ENCODE results near the gene CACNA2D4. TPM values are rescaled to one million over a fixed set of nuclear protein-coding genes. Genes with fewer than 3 reads are reported as not detected.

The CACNA2D4 gene
- polyA plus RNA-seq, 3 donors = 17.8 to 87.7 (median 22.1) TPM

DNA sequence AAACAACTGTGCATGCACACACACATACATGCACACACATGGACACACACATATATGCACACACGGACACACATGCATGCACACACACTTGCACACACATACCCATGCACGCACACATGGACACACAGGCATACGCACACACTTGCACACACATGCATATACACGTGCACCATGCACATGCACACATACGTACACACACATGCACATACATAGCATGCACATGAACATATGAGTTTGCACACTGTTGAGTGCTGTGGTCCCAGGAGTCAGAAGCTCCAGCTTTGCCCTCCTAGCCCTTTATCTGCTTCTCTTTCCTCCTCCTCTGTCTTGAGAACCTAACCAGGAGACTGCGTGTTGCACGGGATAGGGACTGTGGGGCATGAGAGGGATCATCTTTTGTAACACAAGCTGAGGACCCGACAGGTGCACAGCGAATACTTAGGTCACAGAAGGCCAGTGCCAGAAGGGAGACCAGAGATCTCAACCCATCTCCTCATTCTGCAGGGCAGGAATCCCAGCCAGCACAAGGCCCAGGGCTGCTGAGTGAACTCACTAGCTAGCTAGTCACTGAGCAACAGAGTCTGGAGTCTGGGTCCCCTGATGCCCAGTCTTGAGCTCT lies 101.6 kb downstream of the CACNA2D4 start:
- Histone ChIP-seq H3K27me3 (ENCODE audit: control insufficient read depth in 2 of 2, insufficient read depth in 2 of 2, low read length in 2 of 2) (peaks cover 10 to 29% of the 10 kb centered on the region in 2 donors), H3K4me1 (ENCODE audit: control insufficient read depth in 1 of 2, insufficient read depth in 2 of 2, low read length in 2 of 2) (peaks cover 37 to 50% of the 10 kb centered on the region in 2 donors), H2AFZ (ENCODE audit: insufficient read depth, low read depth, low read length, poor library complexity, severe bottlenecking) (no peak overlapping the region), H3K4me3 (replicated peaks in 1 of 3; ENCODE audit: low read depth in 2 of 3, low read length in 3 of 3) (no peak overlapping the region), H3K79me2 (ENCODE audit: insufficient read depth, low read length) (no peaks in the 10 kb centered on the region), H3K9me3 (replicated peaks in 1 of 2; ENCODE audit: control insufficient read depth in 1 of 2, insufficient read depth in 1 of 2, low read length in 2 of 2) (no peaks in the 10 kb centered on the region), H3K27ac (ENCODE audit: low read depth in 1 of 2, low read length in 2 of 2) (no peak overlapping the region), H4K20me1 (ENCODE audit: insufficient read depth, low read length) (no peaks in the 10 kb centered on the region), H3K4me2 (replicated peaks; ENCODE audit: extremely low read depth, low read length, poor library complexity, severe bottlenecking) (no peak overlapping the region), H3K36me3 (replicated peaks in 1 of 2; ENCODE audit: control insufficient read depth in 1 of 2, insufficient read depth in 2 of 2, low read length in 2 of 2) (no peaks in the 10 kb centered on the region), H3K9ac (ENCODE audit: insufficient read depth, low read length, poor library complexity, severe bottlenecking) (no peak overlapping the region)
- Mint-ChIP-seq H3K27ac (no peak overlapping the region), H3K4me3 (no peak overlapping the region), H3K36me3 (peaks cover 7 to 10% of the 10 kb centered on the region in 2 donors), H3K4me1 (peaks cover 56% of the 10 kb centered on the region), H3K9me3 (peaks cover 2 to 7% (median 4%) of the 10 kb centered on the region in 7 donors), H3K27me3 (ENCODE audit: low read depth in 3 of 3) (peaks cover 27 to 37% (median 32%) of the 10 kb centered on the region in 3 donors)
- WGBS (ENCODE audit: insufficient coverage) = 98% methylated on average over 7 of the region's 9 CpGs
- TF ChIP-seq, protein P1, sequence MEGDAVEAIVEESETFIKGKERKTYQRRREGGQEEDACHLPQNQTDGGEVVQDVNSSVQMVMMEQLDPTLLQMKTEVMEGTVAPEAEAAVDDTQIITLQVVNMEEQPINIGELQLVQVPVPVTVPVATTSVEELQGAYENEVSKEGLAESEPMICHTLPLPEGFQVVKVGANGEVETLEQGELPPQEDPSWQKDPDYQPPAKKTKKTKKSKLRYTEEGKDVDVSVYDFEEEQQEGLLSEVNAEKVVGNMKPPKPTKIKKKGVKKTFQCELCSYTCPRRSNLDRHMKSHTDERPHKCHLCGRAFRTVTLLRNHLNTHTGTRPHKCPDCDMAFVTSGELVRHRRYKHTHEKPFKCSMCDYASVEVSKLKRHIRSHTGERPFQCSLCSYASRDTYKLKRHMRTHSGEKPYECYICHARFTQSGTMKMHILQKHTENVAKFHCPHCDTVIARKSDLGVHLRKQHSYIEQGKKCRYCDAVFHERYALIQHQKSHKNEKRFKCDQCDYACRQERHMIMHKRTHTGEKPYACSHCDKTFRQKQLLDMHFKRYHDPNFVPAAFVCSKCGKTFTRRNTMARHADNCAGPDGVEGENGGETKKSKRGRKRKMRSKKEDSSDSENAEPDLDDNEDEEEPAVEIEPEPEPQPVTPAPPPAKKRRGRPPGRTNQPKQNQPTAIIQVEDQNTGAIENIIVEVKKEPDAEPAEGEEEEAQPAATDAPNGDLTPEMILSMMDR (IDR thresholded peaks at IDR 0.05) = no peak
- intact Hi-C loops (cut with micrococcal nuclease) = loop anchor here in 1 of 2 donors (10.0 kb wide), 1 partner anchor 528 kb away; no protein-coding TSS in a partner anchor
- DNase-seq = no peak

DNA sequence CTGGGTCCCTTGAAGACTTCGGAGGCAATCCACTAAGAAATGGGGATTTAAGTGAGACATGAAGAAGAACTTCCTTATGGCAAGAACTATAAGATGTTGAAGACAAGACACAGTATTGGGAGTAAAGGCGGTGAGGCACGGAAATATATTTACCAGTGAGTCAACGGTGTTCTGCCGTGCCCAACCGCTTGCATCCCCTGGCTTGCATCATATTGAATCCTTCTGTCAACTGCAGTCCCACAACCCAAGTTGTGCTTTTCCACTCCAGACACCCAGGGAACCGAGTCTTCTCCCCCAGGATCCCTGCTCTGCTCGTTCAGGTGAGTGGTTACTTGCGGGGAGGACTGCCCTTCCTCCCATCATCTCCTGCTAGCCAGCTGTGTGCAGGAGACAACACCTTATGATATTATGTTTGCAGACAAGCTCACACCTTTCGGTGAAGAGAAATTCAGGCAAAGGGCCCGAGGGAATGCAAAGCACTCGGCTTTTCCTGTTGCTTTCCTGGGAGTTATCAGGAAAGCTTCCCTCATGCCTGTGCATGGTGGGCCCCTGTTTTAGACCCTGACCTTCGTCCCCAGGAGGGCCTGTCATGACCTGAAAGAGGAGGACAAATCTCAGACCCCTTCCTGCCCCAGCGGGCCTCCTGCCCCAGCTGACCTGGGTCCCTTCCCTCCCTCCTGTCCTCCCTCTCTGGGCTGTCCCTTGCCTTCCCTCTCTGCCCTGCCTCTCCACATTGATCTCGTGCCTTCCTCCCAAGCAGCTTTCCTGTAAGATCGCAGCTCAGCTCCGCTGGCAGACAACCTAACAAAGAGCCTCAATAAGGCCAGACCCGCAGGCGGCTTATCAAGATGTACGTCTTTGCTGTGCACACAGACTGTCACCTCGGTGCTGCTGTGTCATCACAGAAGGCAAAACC lies 102.4 kb downstream of the CACNA2D4 start:
- no peak overlapping the region for H3K4me3 ChIP-seq (replicated peaks in 1 of 3; ENCODE audit: low read depth in 2 of 3, low read length in 3 of 3)
- no peaks in the 10 kb centered on the region for H3K36me3 ChIP-seq (replicated peaks in 1 of 2; ENCODE audit: control insufficient read depth in 1 of 2, insufficient read depth in 2 of 2, low read length in 2 of 2)
- H3K79me2 ChIP-seq (ENCODE audit: insufficient read depth, low read length) = peaks cover 4% of the 10 kb centered on the region
- H3K9ac ChIP-seq (ENCODE audit: insufficient read depth, low read length, poor library complexity, severe bottlenecking) = no peak overlapping the region
- peak overlapping the region in 2 of 7 donors; percentile 25 to 30 for H3K27ac Mint-ChIP-seq
- TF ChIP-seq, protein P1 (IDR thresholded peaks at IDR 0.05) = no peak
- 85% methylated on average over 15 of the region's 21 CpGs for WGBS (ENCODE audit: insufficient coverage)
- no peaks in the 10 kb centered on the region for H3K9me3 ChIP-seq (replicated peaks in 1 of 2; ENCODE audit: control insufficient read depth in 1 of 2, insufficient read depth in 1 of 2, low read length in 2 of 2)
- H3K4me1 Mint-ChIP-seq = peaks cover 64% of the 10 kb centered on the region
- H3K9me3 Mint-ChIP-seq = peaks cover 2 to 7% (median 4%) of the 10 kb centered on the region in 7 donors
- intact Hi-C loops (cut with micrococcal nuclease) = loop anchor here in 1 of 2 donors (10.0 kb wide), 1 partner anchor 529 kb away; no protein-coding TSS in a partner anchor
- no peak overlapping the region for H3K4me2 ChIP-seq (replicated peaks; ENCODE audit: extremely low read depth, low read length, poor library complexity, severe bottlenecking)
- H3K36me3 Mint-ChIP-seq = peaks cover 7 to 10% of the 10 kb centered on the region in 2 donors
- H2AFZ ChIP-seq (ENCODE audit: insufficient read depth, low read depth, low read length, poor library complexity, severe bottlenecking) = no peak overlapping the region
- no peak overlapping the region for H3K4me3 Mint-ChIP-seq
- DNase-seq = peak in 1 of 3 donors; percentile 44
- H3K27me3 ChIP-seq (ENCODE audit: control insufficient read depth in 2 of 2, insufficient read depth in 2 of 2, low read length in 2 of 2) = peaks cover 10 to 22% of the 10 kb centered on the region in 2 donors
- H4K20me1 ChIP-seq (ENCODE audit: insufficient read depth, low read length) = no peaks in the 10 kb centered on the region
- H3K27ac ChIP-seq (ENCODE audit: low read depth in 1 of 2, low read length in 2 of 2) = no peak overlapping the region
- H3K4me1 ChIP-seq (ENCODE audit: control insufficient read depth in 1 of 2, insufficient read depth in 2 of 2, low read length in 2 of 2) = peaks cover 44 to 58% of the 10 kb centered on the region in 2 donors
- H3K27me3 Mint-ChIP-seq (ENCODE audit: low read depth in 3 of 3) = peaks cover 23 to 30% (median 25%) of the 10 kb centered on the region in 3 donors
